Neural cell (in vitro differentiated cells): ENCODE results near the gene DIDO1.

Experiments used
- CTCF ChIP-seq: fragments of 450-650 bp; IDR thresholded peaks from 2 replicates; pipeline ENCODE4 v1.5.1; 2014; ENCODE audit warnings: antibody characterized with exemption, mild to moderate bottlenecking, moderate library complexity; ENCODE audit not compliant: poor library complexity, severe bottlenecking
- EP300 ChIP-seq: fragments of 450-650 bp; conservative IDR thresholded peaks from 2 replicates; pipeline ENCODE4 v1.6.1; 2014; ENCODE audit warnings: antibody characterized with exemption, mild to moderate bottlenecking, moderate library complexity; ENCODE audit not compliant: poor library complexity, severe bottlenecking
- EZH2 ChIP-seq: fragments of 200-600, 300-800 bp; shearing (Covaris generic), sonication (generic); IDR thresholded peaks from 2 replicates; pipeline ENCODE4 v1.6.1; 2014; ENCODE audit warnings: antibody characterized with exemption, low read length, borderline replicate concordance, mild to moderate bottlenecking; ENCODE audit not compliant: insufficient read depth, poor library complexity, severe bottlenecking
- TF ChIP-seq, protein P1 (sequence below): IDR thresholded peaks from 2 replicates; pipeline ENCODE4 v1.6.1; 2012; ENCODE audit warnings: borderline replicate concordance

DNA sequence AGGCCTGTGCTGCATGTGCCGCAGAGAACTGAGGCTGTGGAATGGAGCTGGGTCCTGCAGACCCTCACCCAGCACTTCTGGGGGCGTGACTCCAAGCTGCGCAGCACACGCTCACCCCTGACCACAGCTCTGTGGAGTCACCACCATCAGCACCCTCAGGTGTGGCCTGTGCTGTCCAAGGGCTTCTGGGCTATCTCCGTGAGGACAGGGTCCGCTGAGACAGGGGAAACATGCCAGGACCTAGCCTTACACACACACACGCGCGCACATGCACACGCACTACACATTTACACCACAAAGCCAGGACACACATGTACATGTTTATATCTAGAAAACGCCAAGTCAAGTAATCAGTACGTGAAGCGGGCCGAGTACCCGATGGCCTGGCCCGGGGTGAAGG, 37.9 kb downstream of the DIDO1 start:
- TF ChIP-seq CTCF (no peak), EZH2 (no peak), EP300 (no peak)
- TF ChIP-seq, protein P1, sequence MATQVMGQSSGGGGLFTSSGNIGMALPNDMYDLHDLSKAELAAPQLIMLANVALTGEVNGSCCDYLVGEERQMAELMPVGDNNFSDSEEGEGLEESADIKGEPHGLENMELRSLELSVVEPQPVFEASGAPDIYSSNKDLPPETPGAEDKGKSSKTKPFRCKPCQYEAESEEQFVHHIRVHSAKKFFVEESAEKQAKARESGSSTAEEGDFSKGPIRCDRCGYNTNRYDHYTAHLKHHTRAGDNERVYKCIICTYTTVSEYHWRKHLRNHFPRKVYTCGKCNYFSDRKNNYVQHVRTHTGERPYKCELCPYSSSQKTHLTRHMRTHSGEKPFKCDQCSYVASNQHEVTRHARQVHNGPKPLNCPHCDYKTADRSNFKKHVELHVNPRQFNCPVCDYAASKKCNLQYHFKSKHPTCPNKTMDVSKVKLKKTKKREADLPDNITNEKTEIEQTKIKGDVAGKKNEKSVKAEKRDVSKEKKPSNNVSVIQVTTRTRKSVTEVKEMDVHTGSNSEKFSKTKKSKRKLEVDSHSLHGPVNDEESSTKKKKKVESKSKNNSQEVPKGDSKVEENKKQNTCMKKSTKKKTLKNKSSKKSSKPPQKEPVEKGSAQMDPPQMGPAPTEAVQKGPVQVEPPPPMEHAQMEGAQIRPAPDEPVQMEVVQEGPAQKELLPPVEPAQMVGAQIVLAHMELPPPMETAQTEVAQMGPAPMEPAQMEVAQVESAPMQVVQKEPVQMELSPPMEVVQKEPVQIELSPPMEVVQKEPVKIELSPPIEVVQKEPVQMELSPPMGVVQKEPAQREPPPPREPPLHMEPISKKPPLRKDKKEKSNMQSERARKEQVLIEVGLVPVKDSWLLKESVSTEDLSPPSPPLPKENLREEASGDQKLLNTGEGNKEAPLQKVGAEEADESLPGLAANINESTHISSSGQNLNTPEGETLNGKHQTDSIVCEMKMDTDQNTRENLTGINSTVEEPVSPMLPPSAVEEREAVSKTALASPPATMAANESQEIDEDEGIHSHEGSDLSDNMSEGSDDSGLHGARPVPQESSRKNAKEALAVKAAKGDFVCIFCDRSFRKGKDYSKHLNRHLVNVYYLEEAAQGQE, result no peak
